Superior temporal gyrus (tissue), 1 donor: ENCODE results near the gene SORCS2.
A peak's percentile ranks its signal among the peaks of the same experiment; 100 is the strongest.
"Not testable (repeated sequence)": the region's sequence is repeated elsewhere in the genome, so short reads cannot be mapped to it uniquely, and the experiment has no call there.

Experiments
- DNase-seq: peaks from one replicate; pipeline ENCODE4 v3.0.0-alpha.2; 2016; ENCODE audit errors: extremely low spot score

The SORCS2 gene

GRCh38 chr4:7450775-7451433 is 258.6 kb downstream of the SORCS2 start:
- DNase-seq = no peak

GRCh38 chr4:7451434-7451789 is 259.1 kb downstream of the SORCS2 start:
- no peak for DNase-seq

GRCh38 chr4:7451800-7452199 is 259.5 kb downstream of the SORCS2 start:
- DNase-seq = no peak

- not testable (repeated sequence) for DNase-seq
Observed at GRCh38 chr4:7452802-7453201, 260.5 kb downstream of the SORCS2 start.

- DNase-seq = no peak
Observed at GRCh38 chr4:7457201-7458065, 265.1 kb downstream of the SORCS2 start.

GRCh38 chr4:7458066-7458425 is 265.7 kb downstream of the SORCS2 start:
- no peak for DNase-seq

- DNase-seq = no peak
Observed at GRCh38 chr4:7458477-7458876, 266.1 kb downstream of the SORCS2 start.

GRCh38 chr4:7459471-7459870 is 267.1 kb downstream of the SORCS2 start:
- no peak for DNase-seq

GRCh38 chr4:7460566-7460965 is 268.2 kb downstream of the SORCS2 start:
- no peak for DNase-seq

- no peak for DNase-seq
Observed at GRCh38 chr4:7461230-7461629, 268.9 kb downstream of the SORCS2 start.

GRCh38 chr4:7462509-7462971 is 270.2 kb downstream of the SORCS2 start:
- DNase-seq = peak; percentile 73

GRCh38 chr4:7463566-7464258 is 271.4 kb downstream of the SORCS2 start:
- no peak for DNase-seq

GRCh38 chr4:7464259-7464655 is 271.9 kb downstream of the SORCS2 start:
- no peak for DNase-seq

- DNase-seq = no peak
Observed at GRCh38 chr4:7465017-7465416, 272.7 kb downstream of the SORCS2 start.

- DNase-seq = no peak
Observed at GRCh38 chr4:7466215-7466614, 273.9 kb downstream of the SORCS2 start.

GRCh38 chr4:7466904-7467303 is 274.6 kb downstream of the SORCS2 start:
- DNase-seq = peak; percentile 74

GRCh38 chr4:7467471-7467870 is 275.1 kb downstream of the SORCS2 start:
- DNase-seq = no peak

- no peak for DNase-seq
Observed at GRCh38 chr4:7469023-7469422, 276.7 kb downstream of the SORCS2 start.

GRCh38 chr4:7470111-7470510 is 277.8 kb downstream of the SORCS2 start:
- no peak for DNase-seq

- no peak for DNase-seq
Observed at GRCh38 chr4:7470522-7471128, 278.3 kb downstream of the SORCS2 start.

GRCh38 chr4:7472442-7473013 is 280.2 kb downstream of the SORCS2 start:
- no peak for DNase-seq

- DNase-seq = no peak
Observed at GRCh38 chr4:7473081-7473480, 280.7 kb downstream of the SORCS2 start.
